Adrenal gland (tissue), 12 donors: ENCODE results near the gene OR1F1. TPM values are rescaled to one million over a fixed set of nuclear protein-coding genes. Genes with fewer than 3 reads are reported as not detected.

ENCODE experiments used
- DNase-seq, 7 donors: peaks; one replicate each; pipeline ENCODE4 v3.0.0-alpha.2; 2019 to 2020
- H3K27ac ChIP-seq, 5 donors: fragments of 200-600 bp; sonication (generic) in 4 of 5; 1 replicate in 3 of 5; 2 replicates in 2 of 5; pipeline versions ENCODE4 v1.5.1 to v1.8.0; 2016 to 2020; ENCODE audit warnings: mild to moderate bottlenecking in 1 of 5
- H3K27me3 ChIP-seq: fragments of 200-600 bp; 2 replicates; pipeline ENCODE4 v1.8.0; 2021
- H3K36me3 ChIP-seq, 2 donors: fragments of 200-600 bp; replicated peaks in 1 of 2; 1 replicate in 1 of 2; 2 replicates in 1 of 2; pipeline versions ENCODE4 v1.5.1 to v1.8.0; 2018 to 2022
- H3K4me1 ChIP-seq, 2 donors: fragments of 200-600 bp; replicated peaks in 1 of 2; 1 replicate in 1 of 2; 2 replicates in 1 of 2; pipeline versions ENCODE4 v1.5.1 to v1.8.0; 2018 to 2021
- H3K4me3 ChIP-seq, 4 donors: fragments of 200-600 bp; sonication (generic) in 3 of 4; one replicate each; pipeline ENCODE4 v1.5.1; 2016 to 2018
- H3K9me3 ChIP-seq, 3 donors: fragments of 200-600 bp; sonication (generic) in 1 of 3; replicated peaks in 1 of 3; 1 replicate in 2 of 3; 2 replicates in 1 of 3; pipeline versions ENCODE4 v1.5.1 to v1.8.0; 2016 to 2021
- POLR2A ChIP-seq, 2 donors: fragments of 450-650 bp; IDR thresholded peaks; one replicate each; pipeline ENCODE4 v1.6.1; 2017; ENCODE audit warnings: antibody characterized with exemption in 2 of 2, mild to moderate bottlenecking in 2 of 2, moderate library complexity in 1 of 2
- WGBS, 4 donors: extraction: QIAGEN DNeasy Blood & Tissue Kit in 2 of 4; methylation state at CpG; one replicate each; pipeline versions ENCODE4 v1.1.5 to v1.1.7; 2013 to 2017; 5-methylcytosine and 5-hydroxymethylcytosine counted together
- intact Hi-C, 2 donors: fragments of 100-400 bp; cut with DNase I; formaldehyde crosslinking; loops; one replicate each; pipeline versions ENCODE4 v1.14.1 to v1.15.0; 2022 to 2023
- polyA plus RNA-seq, 3 donors: library from polyadenylated mRNA; stranded (reverse); fragments of 200-250 nt in 2 of 3; fragments of 350-450 nt in 1 of 3; fragmentation: Illumina TruSeq in 1 of 3; extraction: RNeasy Lipid Tissue Mini Kit (QIAGEN cat#74804) in 1 of 3; gene quantifications; one replicate each; pipeline ENCODE4 v1.2.3, GENCODE V29; 2013 to 2014
- total RNA-seq, 9 donors: library from RNA; depleted of rRNA in 4 of 9; stranded (reverse); fragments of >200 nt in 4 of 9; fragments of 120-200 nt in 1 of 9; fragmentation: NEBNext Ultra II Directional in 1 of 9; extraction: Animal tissue kit (Norgen Biotek cat#: 25700) in 1 of 9; gene quantifications; one replicate each; pipeline versions ENCODE4 v1.1.0 to v1.2.4, GENCODE V29; 2013 to 2023
- TF ChIP-seq, protein P1 (sequence below), 6 experiments: fragments of 450-650 bp in 4 of 6; fragments of 200-600 bp in 2 of 6; sonication (generic) in 1 of 6; IDR thresholded peaks; 1 replicate in 5 of 6; 2 replicates in 1 of 6; pipeline versions ENCODE4 v1.5.1 to v1.8.0; 2016 to 2021; ENCODE audit warnings: antibody characterized with exemption in 6 of 6, mild to moderate bottlenecking in 2 of 6, moderate library complexity in 1 of 6
- donor health status: healthy with polysubstance abuse.
- donor health status: Bipolar disorder and iron deficiency.
- donor health status: DM: yes; HTN: yes; CAD: no.
- donor health status: DM: no; HTN: no; CAD: no.
- donor health status: DM: no; HTN: no; CAD: no.
- donor health status: DM: yes; HTN: yes; CAD: no.

The OR1F1 gene
- total and polyA plus RNA-seq, 12 donors: not detected

- Histone ChIP-seq H3K36me3 (no peaks in the 10 kb centered on the region), H3K27me3 (peaks cover 86% of the 10 kb centered on the region), H3K27ac (no peak overlapping the region), H3K9me3 (no peaks in the 10 kb centered on the region), H3K4me3 (no peak overlapping the region), H3K4me1 (peaks cover 0 to 6% of the 10 kb centered on the region in 2 donors)
- no peak for DNase-seq
- TF ChIP-seq, protein P1, sequence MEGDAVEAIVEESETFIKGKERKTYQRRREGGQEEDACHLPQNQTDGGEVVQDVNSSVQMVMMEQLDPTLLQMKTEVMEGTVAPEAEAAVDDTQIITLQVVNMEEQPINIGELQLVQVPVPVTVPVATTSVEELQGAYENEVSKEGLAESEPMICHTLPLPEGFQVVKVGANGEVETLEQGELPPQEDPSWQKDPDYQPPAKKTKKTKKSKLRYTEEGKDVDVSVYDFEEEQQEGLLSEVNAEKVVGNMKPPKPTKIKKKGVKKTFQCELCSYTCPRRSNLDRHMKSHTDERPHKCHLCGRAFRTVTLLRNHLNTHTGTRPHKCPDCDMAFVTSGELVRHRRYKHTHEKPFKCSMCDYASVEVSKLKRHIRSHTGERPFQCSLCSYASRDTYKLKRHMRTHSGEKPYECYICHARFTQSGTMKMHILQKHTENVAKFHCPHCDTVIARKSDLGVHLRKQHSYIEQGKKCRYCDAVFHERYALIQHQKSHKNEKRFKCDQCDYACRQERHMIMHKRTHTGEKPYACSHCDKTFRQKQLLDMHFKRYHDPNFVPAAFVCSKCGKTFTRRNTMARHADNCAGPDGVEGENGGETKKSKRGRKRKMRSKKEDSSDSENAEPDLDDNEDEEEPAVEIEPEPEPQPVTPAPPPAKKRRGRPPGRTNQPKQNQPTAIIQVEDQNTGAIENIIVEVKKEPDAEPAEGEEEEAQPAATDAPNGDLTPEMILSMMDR (IDR thresholded peaks at IDR 0.05): no peak
- TF ChIP-seq POLR2A (IDR thresholded peaks at IDR 0.05): no peak
- intact Hi-C loops: loop anchor here in 1 of 2 donors (10.0 kb wide), 1 partner anchor 119 kb away; no protein-coding TSS in a partner anchor
- 8 to 11% (median 10%) methylated on average over 24 of the region's 24 CpGs for WGBS, 4 donors
Measured at GRCh38 chr16:3173892-3174617, 13.9 kb upstream of the OR1F1 start.

- Histone ChIP-seq H3K4me3 (no peak overlapping the region), H3K9me3 (no peaks in the 10 kb centered on the region), H3K36me3 (no peaks in the 10 kb centered on the region), H3K4me1 (peaks cover 0 to 6% of the 10 kb centered on the region in 2 donors), H3K27me3 (peaks cover 87% of the 10 kb centered on the region), H3K27ac (no peak overlapping the region)
- intact Hi-C loops: loop anchor here in 1 of 2 donors (10.0 kb wide), 1 partner anchor 120 kb away; no protein-coding TSS in a partner anchor
- DNase-seq: no peak
- no peak for TF ChIP-seq POLR2A (IDR thresholded peaks at IDR 0.05)
- TF ChIP-seq, protein P1 (IDR thresholded peaks at IDR 0.05): no peak
- 23 to 34% (median 25%) methylated on average over 16 to 28 of the region's 28 CpGs for WGBS, 4 donors
Measured at GRCh38 chr16:3174618-3175148, 13.3 kb upstream of the OR1F1 start.

DNA sequence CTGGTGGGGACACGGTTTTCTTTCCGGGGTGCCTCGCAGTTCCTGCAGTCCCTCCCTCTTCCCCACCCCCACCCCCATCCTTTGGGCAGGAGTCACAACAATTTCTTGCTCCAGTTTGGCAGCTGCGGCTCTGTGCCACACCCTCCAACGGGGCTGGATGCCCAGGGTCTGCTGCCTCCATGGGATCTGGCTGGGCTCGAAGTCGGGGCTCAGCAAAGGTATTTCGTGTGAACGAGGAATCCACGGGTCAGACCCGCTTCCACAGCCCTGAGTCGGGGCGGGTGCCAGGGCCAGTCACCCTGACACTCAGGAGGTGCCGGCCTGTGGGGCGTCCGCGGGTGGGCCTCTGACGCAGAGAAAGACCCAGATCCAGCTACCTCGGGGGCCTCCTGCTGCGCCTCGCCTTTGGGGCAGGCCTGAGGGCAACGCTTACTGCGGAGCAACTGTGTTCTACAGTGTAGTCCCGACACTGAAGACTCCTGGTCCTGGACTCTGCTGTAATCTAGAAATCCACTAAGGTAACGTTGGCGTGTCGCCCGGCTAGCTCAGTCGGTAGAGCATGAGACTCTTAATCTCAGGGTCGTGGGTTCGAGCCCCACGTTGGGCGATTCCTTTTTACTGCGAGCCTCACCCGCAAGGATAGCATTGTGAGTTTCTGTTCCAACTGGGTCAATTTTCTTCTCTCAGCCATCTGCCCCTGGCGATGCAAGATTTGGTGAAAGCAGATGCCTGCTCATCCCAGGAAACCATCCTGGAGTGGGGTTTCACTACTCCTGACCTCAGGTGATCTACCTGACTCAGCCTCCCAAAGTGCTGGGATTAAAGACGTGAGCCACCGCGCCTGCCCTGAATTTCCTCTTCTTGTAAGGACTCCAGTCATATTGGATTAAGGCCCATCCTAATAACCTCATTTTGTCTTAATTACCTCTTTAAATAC lies 12.6 kb upstream of the OR1F1 start:
- no peak for DNase-seq
- intact Hi-C loops: loop anchor here in 1 of 2 donors (10.0 kb wide), 1 partner anchor 121 kb away; no protein-coding TSS in a partner anchor
- WGBS, 4 donors: 10 to 31% (median 20%) methylated on average over 10 to 39 of the region's 39 CpGs

More for the DNA sequence above, 12.6 kb upstream of the OR1F1 start:
- H3K36me3 ChIP-seq: no peaks in the 10 kb centered on the region
- peaks cover 87% of the 10 kb centered on the region for H3K27me3 ChIP-seq
- no peak for TF ChIP-seq POLR2A (IDR thresholded peaks at IDR 0.05)
- TF ChIP-seq, protein P1 (IDR thresholded peaks at IDR 0.05): no peak
- H3K4me1 ChIP-seq: peaks cover 0 to 6% of the 10 kb centered on the region in 2 donors
- H3K9me3 ChIP-seq: no peaks in the 10 kb centered on the region
- no peak overlapping the region for H3K4me3 ChIP-seq
- H3K27ac ChIP-seq: no peak overlapping the region
